PC-9 (cell line): ENCODE data around the gene SP110.

Experiments
- EZH2 ChIP-seq: fragments of 200-600 bp; sonication (generic); IDR thresholded peaks from 2 replicates; pipeline ENCODE4 v1.8.0; 2017; ENCODE audit warnings: antibody characterized with exemption, low read depth
- TF ChIP-seq, protein P1 (sequence below): fragments of 200-600 bp; sonication (generic); conservative IDR thresholded peaks from 2 replicates; pipeline ENCODE4 v1.6.1; 2017; ENCODE audit warnings: mixed run types, antibody characterized with exemption, mild to moderate bottlenecking, moderate library complexity

GRCh38 chr2:230224458-230224857 is 4.7 kb upstream of the SP110 start:
- no peak for TF ChIP-seq EZH2
- TF ChIP-seq, protein P1, sequence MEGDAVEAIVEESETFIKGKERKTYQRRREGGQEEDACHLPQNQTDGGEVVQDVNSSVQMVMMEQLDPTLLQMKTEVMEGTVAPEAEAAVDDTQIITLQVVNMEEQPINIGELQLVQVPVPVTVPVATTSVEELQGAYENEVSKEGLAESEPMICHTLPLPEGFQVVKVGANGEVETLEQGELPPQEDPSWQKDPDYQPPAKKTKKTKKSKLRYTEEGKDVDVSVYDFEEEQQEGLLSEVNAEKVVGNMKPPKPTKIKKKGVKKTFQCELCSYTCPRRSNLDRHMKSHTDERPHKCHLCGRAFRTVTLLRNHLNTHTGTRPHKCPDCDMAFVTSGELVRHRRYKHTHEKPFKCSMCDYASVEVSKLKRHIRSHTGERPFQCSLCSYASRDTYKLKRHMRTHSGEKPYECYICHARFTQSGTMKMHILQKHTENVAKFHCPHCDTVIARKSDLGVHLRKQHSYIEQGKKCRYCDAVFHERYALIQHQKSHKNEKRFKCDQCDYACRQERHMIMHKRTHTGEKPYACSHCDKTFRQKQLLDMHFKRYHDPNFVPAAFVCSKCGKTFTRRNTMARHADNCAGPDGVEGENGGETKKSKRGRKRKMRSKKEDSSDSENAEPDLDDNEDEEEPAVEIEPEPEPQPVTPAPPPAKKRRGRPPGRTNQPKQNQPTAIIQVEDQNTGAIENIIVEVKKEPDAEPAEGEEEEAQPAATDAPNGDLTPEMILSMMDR = no peak
